A549 (cell line): ENCODE measurements around the gene MOB3A.

Source experiments
- EP300 ChIP-seq, 2 experiments: fragments of >200 bp; sonication (Bioruptor Twin); formaldehyde crosslinking; IDR thresholded peaks; 2 replicates in 1 of 2; 3 replicates in 1 of 2; pipeline ENCODE4 v1.6.1; 2016 to 2017
- ESRRA ChIP-seq: fragments of 150-350 bp; IDR thresholded peaks from 2 replicates; pipeline ENCODE4 v1.6.1; 2014; ENCODE audit warnings: mild to moderate bottlenecking, low read length, borderline replicate concordance
- KDM1A ChIP-seq: fragments of 200-600 bp; sonication (generic); IDR thresholded peaks from 2 replicates; pipeline ENCODE4 v1.6.1; 2016; ENCODE audit warnings: low read depth, mild to moderate bottlenecking
- MAZ ChIP-seq: fragments of 150-350 bp; IDR thresholded peaks from 2 replicates; pipeline ENCODE4 v1.6.1; 2014; ENCODE audit warnings: antibody characterized with exemption, low read depth, low read length, borderline replicate concordance
- POLR2A ChIP-seq: IDR thresholded peaks from 2 replicates; pipeline ENCODE4 v1.6.1; 2012; ENCODE audit warnings: mild to moderate bottlenecking, low read length
- RCOR1 ChIP-seq: fragments of 150-350 bp; IDR thresholded peaks from 2 replicates; pipeline ENCODE4 v1.6.1; 2014; ENCODE audit warnings: antibody characterized with exemption, low read length, low read depth
- RFX5 ChIP-seq: fragments of 450-650 bp; IDR thresholded peaks from 2 replicates; pipeline ENCODE4 v1.7.1; 2014; ENCODE audit warnings: antibody characterized with exemption, mild to moderate bottlenecking, moderate library complexity
- SMC3 ChIP-seq: fragments of >200 bp; sonication (Bioruptor Twin); formaldehyde crosslinking; IDR thresholded peaks from 3 replicates; pipeline ENCODE4 v1.6.1; 2018; ENCODE audit warnings: inconsistent platforms
- TF ChIP-seq, protein P1 (sequence below): IDR thresholded peaks from 2 replicates; pipeline ENCODE4 v1.6.1; 2012
- TF ChIP-seq, protein P2 (sequence below): fragments of 250-450 bp; sonication (Bioruptor Pico); IDR thresholded peaks from 2 replicates; pipeline ENCODE4 v1.5.0; 2021; ENCODE audit warnings: mild to moderate bottlenecking, moderate library complexity, borderline replicate concordance
- TF ChIP-seq, protein P3 (sequence below): fragments of >200 bp; sonication (Bioruptor Twin); formaldehyde crosslinking; IDR thresholded peaks from 3 replicates; pipeline ENCODE4 v1.5.1; 2016
- TF ChIP-seq, protein P4 (sequence below): fragments of >200 bp; sonication (Bioruptor Twin); formaldehyde crosslinking; IDR thresholded peaks from 3 replicates; pipeline ENCODE4 v1.6.1; 2016

DNA sequence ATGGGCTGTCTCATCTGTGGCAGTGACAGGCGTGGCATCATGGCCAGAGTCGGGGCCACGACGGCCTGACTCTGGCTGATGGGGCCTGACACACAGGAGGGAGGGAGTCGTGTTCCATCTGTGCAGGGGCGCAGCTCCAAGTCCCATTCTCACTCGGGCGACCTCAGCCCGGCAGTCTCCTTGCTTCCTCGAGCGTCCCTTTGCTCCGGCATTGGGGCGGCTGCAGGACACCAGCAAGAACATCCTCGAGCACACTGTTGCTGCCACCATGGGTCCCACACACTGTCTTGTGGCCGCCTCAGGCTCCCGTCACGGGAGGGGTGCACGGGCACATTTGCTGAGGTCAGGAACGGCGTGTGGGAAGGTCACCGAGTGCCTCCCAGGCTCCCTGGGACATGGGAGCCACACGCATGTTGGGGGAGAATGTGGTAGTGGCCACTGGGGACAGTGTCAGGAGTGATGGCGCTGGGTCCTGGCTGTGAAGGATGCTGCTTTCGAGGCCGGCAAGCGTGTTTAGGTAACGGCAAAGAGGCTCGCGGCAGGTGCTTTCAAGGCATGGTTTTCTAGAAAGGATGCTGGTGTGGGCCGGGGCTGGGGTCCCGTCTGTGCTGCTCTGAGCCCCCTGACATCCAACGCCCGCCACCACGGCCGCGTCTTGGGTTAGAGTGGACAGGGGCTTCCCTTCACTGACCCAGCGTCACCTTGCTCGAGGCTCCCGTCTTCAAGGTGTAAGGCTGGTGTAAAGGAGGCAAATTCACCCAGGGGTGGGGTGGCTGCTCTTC lies 4.0 kb upstream of the MOB3A start:
- TF ChIP-seq EP300 (IDR thresholded peaks at IDR 0.05), result no peak
- TF ChIP-seq, protein P1, sequence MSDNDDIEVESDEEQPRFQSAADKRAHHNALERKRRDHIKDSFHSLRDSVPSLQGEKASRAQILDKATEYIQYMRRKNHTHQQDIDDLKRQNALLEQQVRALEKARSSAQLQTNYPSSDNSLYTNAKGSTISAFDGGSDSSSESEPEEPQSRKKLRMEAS, result no peak
- TF ChIP-seq, protein P2, sequence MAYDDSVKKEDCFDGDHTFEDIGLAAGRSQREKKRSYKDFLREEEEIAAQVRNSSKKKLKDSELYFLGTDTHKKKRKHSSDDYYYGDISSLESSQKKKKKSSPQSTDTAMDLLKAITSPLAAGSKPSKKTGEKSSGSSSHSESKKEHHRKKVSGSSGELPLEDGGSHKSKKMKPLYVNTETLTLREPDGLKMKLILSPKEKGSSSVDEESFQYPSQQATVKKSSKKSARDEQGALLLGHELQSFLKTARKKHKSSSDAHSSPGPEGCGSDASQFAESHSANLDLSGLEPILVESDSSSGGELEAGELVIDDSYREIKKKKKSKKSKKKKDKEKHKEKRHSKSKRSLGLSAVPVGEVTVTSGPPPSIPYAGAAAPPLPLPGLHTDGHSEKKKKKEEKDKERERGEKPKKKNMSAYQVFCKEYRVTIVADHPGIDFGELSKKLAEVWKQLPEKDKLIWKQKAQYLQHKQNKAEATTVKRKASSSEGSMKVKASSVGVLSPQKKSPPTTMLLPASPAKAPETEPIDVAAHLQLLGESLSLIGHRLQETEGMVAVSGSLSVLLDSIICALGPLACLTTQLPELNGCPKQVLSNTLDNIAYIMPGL, result no peak
- TF ChIP-seq, protein P3, sequence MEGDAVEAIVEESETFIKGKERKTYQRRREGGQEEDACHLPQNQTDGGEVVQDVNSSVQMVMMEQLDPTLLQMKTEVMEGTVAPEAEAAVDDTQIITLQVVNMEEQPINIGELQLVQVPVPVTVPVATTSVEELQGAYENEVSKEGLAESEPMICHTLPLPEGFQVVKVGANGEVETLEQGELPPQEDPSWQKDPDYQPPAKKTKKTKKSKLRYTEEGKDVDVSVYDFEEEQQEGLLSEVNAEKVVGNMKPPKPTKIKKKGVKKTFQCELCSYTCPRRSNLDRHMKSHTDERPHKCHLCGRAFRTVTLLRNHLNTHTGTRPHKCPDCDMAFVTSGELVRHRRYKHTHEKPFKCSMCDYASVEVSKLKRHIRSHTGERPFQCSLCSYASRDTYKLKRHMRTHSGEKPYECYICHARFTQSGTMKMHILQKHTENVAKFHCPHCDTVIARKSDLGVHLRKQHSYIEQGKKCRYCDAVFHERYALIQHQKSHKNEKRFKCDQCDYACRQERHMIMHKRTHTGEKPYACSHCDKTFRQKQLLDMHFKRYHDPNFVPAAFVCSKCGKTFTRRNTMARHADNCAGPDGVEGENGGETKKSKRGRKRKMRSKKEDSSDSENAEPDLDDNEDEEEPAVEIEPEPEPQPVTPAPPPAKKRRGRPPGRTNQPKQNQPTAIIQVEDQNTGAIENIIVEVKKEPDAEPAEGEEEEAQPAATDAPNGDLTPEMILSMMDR, result no peak
- TF ChIP-seq POLR2A, result no peak
- TF ChIP-seq ESRRA, result no peak
- no peak for TF ChIP-seq SMC3
- TF ChIP-seq MAZ, result no peak
- TF ChIP-seq, protein P4, sequence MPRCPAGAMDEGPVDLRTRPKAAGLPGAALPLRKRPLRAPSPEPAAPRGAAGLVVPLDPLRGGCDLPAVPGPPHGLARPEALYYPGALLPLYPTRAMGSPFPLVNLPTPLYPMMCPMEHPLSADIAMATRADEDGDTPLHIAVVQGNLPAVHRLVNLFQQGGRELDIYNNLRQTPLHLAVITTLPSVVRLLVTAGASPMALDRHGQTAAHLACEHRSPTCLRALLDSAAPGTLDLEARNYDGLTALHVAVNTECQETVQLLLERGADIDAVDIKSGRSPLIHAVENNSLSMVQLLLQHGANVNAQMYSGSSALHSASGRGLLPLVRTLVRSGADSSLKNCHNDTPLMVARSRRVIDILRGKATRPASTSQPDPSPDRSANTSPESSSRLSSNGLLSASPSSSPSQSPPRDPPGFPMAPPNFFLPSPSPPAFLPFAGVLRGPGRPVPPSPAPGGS, result no peak
- no peak for TF ChIP-seq RCOR1
- no peak for TF ChIP-seq KDM1A
- TF ChIP-seq RFX5, result no peak
